Adrenal gland (tissue), 5 donors: ENCODE results near the gene RAD51B.

ENCODE experiments used
- CTCF ChIP-seq, 6 experiments: fragments of 450-650 bp in 4 of 6; fragments of 200-600 bp in 2 of 6; sonication (generic) in 1 of 6; IDR thresholded peaks; 1 replicate in 5 of 6; 2 replicates in 1 of 6; pipeline versions ENCODE4 v1.5.1 to v1.8.0; 2016 to 2021; ENCODE audit warnings: antibody characterized with exemption in 6 of 6, mild to moderate bottlenecking in 2 of 6, moderate library complexity in 1 of 6
- POLR2A ChIP-seq, 2 donors: fragments of 450-650 bp; IDR thresholded peaks; one replicate each; pipeline ENCODE4 v1.6.1; 2017; ENCODE audit warnings: antibody characterized with exemption in 2 of 2, mild to moderate bottlenecking in 2 of 2, moderate library complexity in 1 of 2
- donor health status: DM: no; HTN: no; CAD: no.

DNA sequence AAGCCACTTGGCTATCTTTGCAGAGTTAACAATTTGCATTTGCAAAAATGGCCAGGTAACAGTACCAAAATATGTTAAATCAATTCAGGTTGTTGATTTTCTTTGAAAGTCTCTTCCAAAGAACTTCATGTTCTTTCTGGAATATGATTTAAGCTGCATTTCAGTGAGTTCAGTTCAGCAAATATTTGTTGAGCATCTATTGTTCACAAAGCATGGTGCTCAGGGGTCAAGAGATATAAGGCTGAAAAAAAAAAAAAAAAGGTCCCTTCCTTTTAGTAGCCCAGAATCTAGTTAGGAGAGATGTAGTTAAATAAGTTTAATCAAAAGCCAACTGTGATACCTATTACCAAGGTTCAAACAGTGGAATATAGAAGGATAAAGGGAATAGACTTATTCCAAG lies 656.2 kb downstream of the RAD51B start:
- TF ChIP-seq CTCF (IDR thresholded peaks at IDR 0.05) (no peak), POLR2A (IDR thresholded peaks at IDR 0.05) (no peak)
